Testis (tissue), 3 donors: ENCODE measurements around the gene BDKRB1. TPM values are rescaled to one million over a fixed set of nuclear protein-coding genes. Genes with fewer than 3 reads are reported as not detected.

Experiments
- DNase-seq: peaks from one replicate; pipeline ENCODE4 v3.0.0-alpha.2; 2019
- H3K27ac ChIP-seq, 2 donors: fragments of 200-600 bp; sonication (generic); one replicate each; pipeline ENCODE4 v1.5.1; 2019
- H3K27me3 ChIP-seq: fragments of 200-600 bp; sonication (generic); one replicate; pipeline ENCODE4 v1.5.1; 2019
- H3K36me3 ChIP-seq: fragments of 200-600 bp; sonication (generic); one replicate; pipeline ENCODE4 v1.5.1; 2017; ENCODE audit warnings: low read depth; ENCODE audit errors: missing control alignments
- H3K4me1 ChIP-seq: fragments of 200-600 bp; sonication (generic); one replicate; pipeline ENCODE4 v1.5.1; 2019
- H3K4me3 ChIP-seq, 2 donors: fragments of 200-600 bp; sonication (generic); one replicate each; pipeline ENCODE4 v1.5.1; 2017 to 2019
- H3K9me3 ChIP-seq: fragments of 200-600 bp; sonication (generic); one replicate; pipeline ENCODE4 v1.5.1; 2017
- CTCF ChIP-seq, 3 experiments: fragments of 450-650 bp in 2 of 3; fragments of 200-600 bp in 1 of 3; sonication (generic) in 1 of 3; IDR thresholded peaks; one replicate each; pipeline ENCODE4 v1.5.1; 2016 to 2019; ENCODE audit warnings: antibody characterized with exemption in 3 of 3, mild to moderate bottlenecking in 2 of 3, moderate library complexity in 1 of 3
- POLR2A ChIP-seq: fragments of 450-650 bp; IDR thresholded peaks from one replicate; pipeline ENCODE4 v1.6.1; 2017; ENCODE audit warnings: antibody characterized with exemption, mild to moderate bottlenecking, moderate library complexity
- WGBS, 2 donors: methylation state at CpG; one replicate each; pipeline ENCODE4 v1.1.5; 2018; 5-methylcytosine and 5-hydroxymethylcytosine counted together
- intact Hi-C: fragments of 100-400 bp; cut with DNase I; formaldehyde crosslinking; loops from one replicate; pipeline ENCODE4 v1.15.1; 2023; ENCODE audit warnings: low total_unique reads
- polyA plus RNA-seq: library from polyadenylated mRNA; stranded (reverse); fragments of 350-450 nt; fragmentation: Illumina TruSeq; extraction: RNeasy Lipid Tissue Mini Kit (QIAGEN cat#74804); gene quantifications from one replicate; pipeline ENCODE4 v1.2.3, GENCODE V29; 2014; ENCODE audit warnings: low read depth, low replicate concordance; ENCODE audit not compliant: insufficient read depth
- total RNA-seq, 2 donors: library from RNA; depleted of rRNA; stranded (reverse); fragments of >200 nt; gene quantifications; one replicate each; pipeline ENCODE4 v1.2.3, GENCODE V29; 2016

BDKRB1 gene
- total and polyA plus RNA-seq, 3 donors from 2014 or later = 3.3 to 4.9 (median 3.4) TPM

- no peaks in the 10 kb centered on the region for H3K4me1 ChIP-seq
- DNase-seq = no peak
- no peak overlapping the region for H3K27ac ChIP-seq
- no peak overlapping the region for H3K4me3 ChIP-seq
- H3K27me3 ChIP-seq = no peaks in the 10 kb centered on the region
- 71 to 85% methylated on average over 1 of the region's 1 CpG for WGBS, 2 donors
- no peak for TF ChIP-seq CTCF (IDR thresholded peaks at IDR 0.05)
- no peak for TF ChIP-seq POLR2A
- no peaks in the 10 kb centered on the region for H3K36me3 ChIP-seq
- intact Hi-C loops = loop anchor here (10.0 kb wide), 1 partner anchor 130 kb away; no protein-coding TSS in a partner anchor
- no peaks in the 10 kb centered on the region for H3K9me3 ChIP-seq
Measured at GRCh38 chr14:96284430-96284829, 28.4 kb downstream of the BDKRB1 start.

GRCh38 chr14:96285667-96286066 is 29.7 kb downstream of the BDKRB1 start:
- no peaks in the 10 kb centered on the region for H3K36me3 ChIP-seq
- no peaks in the 10 kb centered on the region for H3K27me3 ChIP-seq
- no peak for DNase-seq
- WGBS, 2 donors = 76 to 78% methylated on average over 17 of the region's 17 CpGs
- no peak overlapping the region for H3K27ac ChIP-seq
- intact Hi-C loops = loop anchor here (10.0 kb wide), 1 partner anchor 129 kb away; no protein-coding TSS in a partner anchor
- H3K4me3 ChIP-seq = no peak overlapping the region
- H3K9me3 ChIP-seq = no peaks in the 10 kb centered on the region
- H3K4me1 ChIP-seq = no peaks in the 10 kb centered on the region
- TF ChIP-seq POLR2A (no peak), CTCF (IDR thresholded peaks at IDR 0.05) (no peak)

- 96 to 98% methylated on average over 1 of the region's 1 CpG for WGBS, 2 donors
- Histone ChIP-seq H3K27ac (no peak overlapping the region), H3K36me3 (no peaks in the 10 kb centered on the region), H3K27me3 (no peaks in the 10 kb centered on the region), H3K4me1 (no peaks in the 10 kb centered on the region), H3K9me3 (no peaks in the 10 kb centered on the region), H3K4me3 (no peak overlapping the region)
- TF ChIP-seq CTCF (IDR thresholded peaks at IDR 0.05) (no peak), POLR2A (no peak)
- intact Hi-C loops = loop anchor here (10.0 kb wide), 1 partner anchor 129 kb away; no protein-coding TSS in a partner anchor
- no peak for DNase-seq
Measured at GRCh38 chr14:96286251-96286650, 30.2 kb downstream of the BDKRB1 start.

- DNase-seq = no peak
- WGBS, 2 donors = 95 to 96% methylated on average over 1 of the region's 1 CpG
- H3K27ac ChIP-seq = no peak overlapping the region
- no peaks in the 10 kb centered on the region for H3K27me3 ChIP-seq
- no peaks in the 10 kb centered on the region for H3K9me3 ChIP-seq
- no peaks in the 10 kb centered on the region for H3K4me1 ChIP-seq
- intact Hi-C loops = loop anchor here (10.0 kb wide), 1 partner anchor 127 kb away; no protein-coding TSS in a partner anchor
- H3K4me3 ChIP-seq = no peak overlapping the region
- TF ChIP-seq CTCF (IDR thresholded peaks at IDR 0.05) (no peak), POLR2A (no peak)
- no peaks in the 10 kb centered on the region for H3K36me3 ChIP-seq
Measured at GRCh38 chr14:96287856-96288255, 31.8 kb downstream of the BDKRB1 start.

GRCh38 chr14:96294246-96294645 is 38.2 kb downstream of the BDKRB1 start:
- no peaks in the 10 kb centered on the region for H3K36me3 ChIP-seq
- TF ChIP-seq POLR2A = no peak
- no peak for TF ChIP-seq CTCF (IDR thresholded peaks at IDR 0.05)

More at GRCh38 chr14:96294246-96294645, 38.2 kb downstream of the BDKRB1 start:
- 85 to 87% methylated on average over 7 of the region's 7 CpGs for WGBS, 2 donors
- H3K4me3 ChIP-seq = no peak overlapping the region
- DNase-seq = no peak
- no peaks in the 10 kb centered on the region for H3K4me1 ChIP-seq
- intact Hi-C loops = no loop called here
- H3K9me3 ChIP-seq = no peaks in the 10 kb centered on the region
- no peaks in the 10 kb centered on the region for H3K27me3 ChIP-seq
- no peak overlapping the region for H3K27ac ChIP-seq
